Trophoblast cell (in vitro differentiated cells and primary cell): ENCODE results near the gene FBXO36.

Experiments
- DNase-seq, 2 donors: peaks; one replicate each; pipeline ENCODE4 v3.0.0-alpha.2; 2016
- H2AFZ ChIP-seq: 2 replicates; pipeline ENCODE4 v1.6.1; 2013; ENCODE audit warnings: low read length, moderate library complexity, mild to moderate bottlenecking; ENCODE audit not compliant: insufficient read depth, poor library complexity
- H2AK5ac ChIP-seq: 2 replicates; pipeline ENCODE4 v1.6.1; 2013; ENCODE audit warnings: mild to moderate bottlenecking, low read length
- H2BK120ac ChIP-seq: 2 replicates; pipeline ENCODE4 v1.6.1; 2013; ENCODE audit warnings: low read length, mild to moderate bottlenecking, moderate library complexity; ENCODE audit not compliant: insufficient read depth, poor library complexity
- H2BK12ac ChIP-seq: 2 replicates; pipeline ENCODE4 v1.6.1; 2013; ENCODE audit warnings: mild to moderate bottlenecking, low read length, moderate library complexity
- H2BK5ac ChIP-seq: 2 replicates; pipeline ENCODE4 v1.6.1; 2013; ENCODE audit warnings: low read length, low read depth, moderate library complexity, mild to moderate bottlenecking; ENCODE audit not compliant: poor library complexity
- H3K14ac ChIP-seq: 2 replicates; pipeline ENCODE4 v1.6.1; 2013; ENCODE audit warnings: mild to moderate bottlenecking, low read length
- H3K18ac ChIP-seq: 2 replicates; pipeline ENCODE4 v1.6.1; 2013; ENCODE audit warnings: mild to moderate bottlenecking, low read length
- H3K23ac ChIP-seq: 2 replicates; pipeline ENCODE4 v1.6.1; 2013; ENCODE audit warnings: low read length
- H3K27ac ChIP-seq: 2 replicates; pipeline ENCODE4 v1.5.1; 2013; ENCODE audit warnings: low read depth, mild to moderate bottlenecking, inconsistent platforms, low read length, moderate library complexity
- H3K27me3 ChIP-seq: 2 replicates; pipeline ENCODE4 v1.6.1; 2013; ENCODE audit warnings: inconsistent platforms, mild to moderate bottlenecking, low read length, moderate library complexity; ENCODE audit not compliant: insufficient read depth
- H3K36me3 ChIP-seq, 2 experiments: 1 replicate in 1 of 2; 2 replicates in 1 of 2; pipeline ENCODE4 v1.6.1; 2013; ENCODE audit warnings: low read length in 2 of 2, mild to moderate bottlenecking in 2 of 2, moderate library complexity in 1 of 2; ENCODE audit not compliant: insufficient read depth in 2 of 2, control insufficient read depth in 1 of 2
- H3K4ac ChIP-seq: 2 replicates; pipeline ENCODE4 v1.6.1; 2013; ENCODE audit warnings: low read depth, mild to moderate bottlenecking, low read length, moderate library complexity
- H3K4me1 ChIP-seq, 2 experiments: 1 replicate in 1 of 2; 2 replicates in 1 of 2; pipeline ENCODE4 v1.6.1; 2013; ENCODE audit warnings: low read length in 2 of 2, mild to moderate bottlenecking in 2 of 2, moderate library complexity in 1 of 2; ENCODE audit not compliant: insufficient read depth in 2 of 2, control insufficient read depth in 1 of 2
- H3K4me2 ChIP-seq: 2 replicates; pipeline ENCODE4 v1.6.1; 2013; ENCODE audit warnings: inconsistent platforms, mild to moderate bottlenecking, low read length, moderate library complexity
- H3K4me3 ChIP-seq: 2 replicates; pipeline ENCODE4 v1.5.1; 2013; ENCODE audit warnings: mild to moderate bottlenecking, low read depth, low read length, inconsistent platforms
- H3K79me1 ChIP-seq: one replicate; pipeline ENCODE4 v1.6.1; 2013; ENCODE audit warnings: low read length
- H3K79me2 ChIP-seq: 2 replicates; pipeline ENCODE4 v1.6.1; 2013; ENCODE audit warnings: low read length, mild to moderate bottlenecking; ENCODE audit not compliant: control insufficient read depth, insufficient read depth, poor library complexity
- H3K9ac ChIP-seq: 2 replicates; pipeline ENCODE4 v1.6.1; 2013; ENCODE audit warnings: mild to moderate bottlenecking, low read length
- H3K9me3 ChIP-seq: 2 replicates; pipeline ENCODE4 v1.6.1; 2013; ENCODE audit warnings: low read depth, mild to moderate bottlenecking, control low read depth, inconsistent platforms, low read length; ENCODE audit not compliant: insufficient read depth
- H4K12ac ChIP-seq: 2 replicates; pipeline ENCODE4 v1.6.1; 2013; ENCODE audit warnings: low read depth, mild to moderate bottlenecking, low read length, moderate library complexity
- H4K8ac ChIP-seq: 2 replicates; pipeline ENCODE4 v1.6.1; 2013; ENCODE audit warnings: low read depth, mild to moderate bottlenecking, low read length, moderate library complexity
- H4K91ac ChIP-seq: one replicate; pipeline ENCODE4 v1.6.1; 2013; ENCODE audit warnings: low read depth, mild to moderate bottlenecking, low read length, moderate library complexity
- WGBS: extraction: QIAGEN DNeasy Blood & Tissue Kit; methylation state at CpG from one replicate; pipeline ENCODE4 v1.1.7; 2013; ENCODE audit warnings: missing lambda C conversion rate; ENCODE audit not compliant: insufficient read length, insufficient coverage; ENCODE audit errors: extremely low coverage; 5-methylcytosine and 5-hydroxymethylcytosine counted together

FBXO36 gene

DNA sequence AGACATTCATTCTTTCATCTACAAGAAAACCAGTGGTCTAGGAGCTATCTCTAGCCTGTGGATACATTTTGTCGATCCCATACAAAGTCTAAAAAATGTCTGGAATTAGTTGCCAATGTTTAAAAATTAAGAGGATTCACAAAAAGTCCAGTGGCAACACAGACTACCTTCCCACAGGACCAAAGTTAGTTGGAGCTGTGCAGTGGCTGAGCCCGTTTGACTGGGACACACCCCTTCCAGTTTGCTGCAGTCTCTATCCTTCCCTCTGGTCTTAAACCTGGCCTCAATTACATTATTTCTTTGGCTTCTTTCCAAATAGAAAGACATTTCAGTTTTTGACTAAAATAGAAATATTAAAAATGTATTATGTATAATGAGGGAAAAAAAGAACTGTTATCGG, 127.8 kb downstream of the FBXO36 start:
- Histone ChIP-seq H2BK5ac (no peak overlapping the region), H3K9ac (no peak overlapping the region), H3K36me3 (no peaks in the 10 kb centered on the region), H3K4me1 (no peaks in the 10 kb centered on the region), H2BK12ac (no peak overlapping the region), H3K9me3 (peaks cover 2% of the 10 kb centered on the region), H4K8ac (no peak overlapping the region), H3K18ac (no peak overlapping the region), H4K91ac (no peak overlapping the region), H3K14ac (no peak overlapping the region), H3K27me3 (no peaks in the 10 kb centered on the region), H3K27ac (no peak overlapping the region), H2AFZ (no peak overlapping the region), H3K4ac (no peak overlapping the region), H3K4me2 (no peak overlapping the region), H3K79me2 (no peaks in the 10 kb centered on the region), H2BK120ac (no peak overlapping the region), H3K79me1 (no peaks in the 10 kb centered on the region), H3K23ac (no peak overlapping the region), H3K4me3 (no peak overlapping the region), H4K12ac (no peak overlapping the region), H2AK5ac (no peak overlapping the region)
- WGBS = no CpG with 5 or more reads among the region's 3 CpGs
- no peak for DNase-seq

DNA sequence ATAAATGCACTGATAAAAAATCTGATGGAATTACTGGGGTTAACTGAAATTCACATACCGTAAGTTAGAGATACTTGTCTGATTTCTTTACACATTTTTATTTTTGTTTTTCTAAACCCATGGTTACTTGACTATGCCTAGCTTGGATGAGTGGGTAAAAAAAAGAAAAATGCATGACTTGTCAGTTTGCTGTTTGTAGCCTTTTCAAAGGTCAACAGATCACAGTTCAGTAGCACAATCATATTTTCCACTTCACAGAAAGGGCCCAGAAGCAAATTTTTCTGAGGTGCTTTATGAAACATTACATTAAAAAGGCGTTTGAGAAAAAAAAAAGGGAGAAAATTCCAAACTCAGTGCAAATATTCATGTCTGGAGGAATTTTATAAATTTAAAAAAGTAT, 130.0 kb downstream of the FBXO36 start:
- Histone ChIP-seq H3K4me2 (no peak overlapping the region), H2BK12ac (no peak overlapping the region), H3K9ac (no peak overlapping the region), H3K27ac (no peak overlapping the region), H3K14ac (no peak overlapping the region), H3K79me2 (no peaks in the 10 kb centered on the region), H4K8ac (no peak overlapping the region), H4K91ac (no peak overlapping the region), H2BK5ac (no peak overlapping the region), H3K9me3 (no peaks in the 10 kb centered on the region), H3K4ac (no peak overlapping the region), H3K4me1 (no peaks in the 10 kb centered on the region), H3K4me3 (no peak overlapping the region), H3K36me3 (no peaks in the 10 kb centered on the region), H3K79me1 (no peaks in the 10 kb centered on the region), H4K12ac (no peak overlapping the region), H3K27me3 (no peaks in the 10 kb centered on the region), H2AFZ (no peak overlapping the region), H3K18ac (no peak overlapping the region), H2AK5ac (no peak overlapping the region), H2BK120ac (no peak overlapping the region), H3K23ac (no peak overlapping the region)
- no CpG with 5 or more reads among the region's 2 CpGs for WGBS
- peak in 1 of 2 donors; percentile 26 for DNase-seq

DNA sequence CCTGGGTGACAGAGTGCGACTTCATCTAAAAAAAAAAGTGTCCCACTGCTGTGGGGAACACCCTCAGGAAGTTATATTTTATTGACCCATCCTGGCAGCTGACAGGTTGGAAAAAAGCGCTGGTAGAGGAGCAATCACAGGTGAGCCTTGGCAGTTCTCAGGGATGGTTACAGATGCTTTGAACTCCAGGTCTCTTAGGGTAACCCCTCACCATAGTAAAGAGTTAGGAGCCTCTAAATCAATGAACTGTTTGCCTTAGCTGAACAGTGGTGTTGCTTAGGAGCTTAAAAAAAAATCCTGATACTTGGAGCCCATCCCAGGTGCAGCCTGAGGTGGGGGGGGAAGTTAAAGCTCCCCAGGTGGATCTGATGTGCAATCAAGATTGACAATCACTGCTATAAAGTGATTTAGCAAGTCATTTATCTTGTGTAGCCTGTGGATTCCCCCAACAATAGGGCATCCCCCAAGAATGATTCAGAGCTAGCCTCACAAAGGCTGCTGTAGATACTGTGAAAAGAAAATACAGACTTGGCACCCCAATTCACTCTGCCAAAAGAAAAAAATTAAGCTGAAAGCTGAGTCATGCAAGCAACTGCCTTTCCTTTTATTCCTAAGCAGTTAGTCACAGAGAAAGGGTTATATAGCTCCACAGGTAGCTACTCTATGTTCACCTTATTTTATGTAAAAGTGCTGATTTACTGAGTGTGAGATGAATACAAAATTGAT, 131.6 kb downstream of the FBXO36 start:
- H4K91ac ChIP-seq = no peak overlapping the region
- H4K12ac ChIP-seq = no peak overlapping the region
- no peak overlapping the region for H2BK12ac ChIP-seq
- H3K23ac ChIP-seq = no peak overlapping the region
- H3K27ac ChIP-seq = no peak overlapping the region
- no peaks in the 10 kb centered on the region for H3K4me1 ChIP-seq
- no peaks in the 10 kb centered on the region for H3K27me3 ChIP-seq
- no peak overlapping the region for H3K18ac ChIP-seq
- no peaks in the 10 kb centered on the region for H3K79me2 ChIP-seq
- no peak overlapping the region for H3K4me2 ChIP-seq
- H2BK5ac ChIP-seq = no peak overlapping the region
- no CpG with 5 or more reads among the region's 2 CpGs for WGBS
- no peak overlapping the region for H3K14ac ChIP-seq
- no peak overlapping the region for H3K4ac ChIP-seq
- H3K9me3 ChIP-seq = peaks cover under 1% of the 10 kb centered on the region
- H3K36me3 ChIP-seq = no peaks in the 10 kb centered on the region
- H4K8ac ChIP-seq = no peak overlapping the region
- H2AK5ac ChIP-seq = no peak overlapping the region
- H2AFZ ChIP-seq = no peak overlapping the region
- H3K4me3 ChIP-seq = no peak overlapping the region
- DNase-seq = peak in 1 of 2 donors; percentile 4
- H3K79me1 ChIP-seq = no peaks in the 10 kb centered on the region
- H2BK120ac ChIP-seq = no peak overlapping the region
- H3K9ac ChIP-seq = no peak overlapping the region

DNA sequence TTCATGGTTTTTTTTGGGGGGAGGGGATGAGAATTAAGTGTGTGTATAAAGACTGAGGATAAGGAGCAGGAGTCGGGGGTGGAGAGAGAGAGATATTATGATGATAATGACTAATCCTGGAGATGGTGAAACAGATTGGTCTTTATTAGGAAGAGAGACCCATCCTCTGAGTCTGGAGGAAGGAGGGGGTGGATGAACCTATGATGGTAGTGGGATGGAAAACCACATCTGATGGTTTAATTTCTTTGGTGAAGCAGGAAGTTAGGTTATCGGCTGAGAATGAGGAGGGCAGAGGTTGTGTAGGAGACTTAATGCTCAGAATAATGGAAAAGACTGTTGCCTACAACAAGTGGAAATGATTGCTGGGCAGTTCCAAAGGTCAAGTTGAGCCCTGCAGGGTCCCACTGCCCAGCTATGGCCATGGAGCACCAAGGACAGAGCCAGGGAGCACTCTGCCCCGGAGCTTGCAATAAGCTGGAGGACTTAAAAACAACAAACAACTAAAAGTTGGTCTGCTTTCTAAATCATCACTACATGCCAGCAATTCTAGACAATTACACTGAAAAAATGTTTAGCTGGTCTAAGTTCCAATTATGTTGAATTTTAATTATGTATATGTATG, 138.5 kb downstream of the FBXO36 start:
- Histone ChIP-seq H3K27ac (no peak overlapping the region), H3K4me1 (no peaks in the 10 kb centered on the region), H3K14ac (no peak overlapping the region), H2AFZ (no peak overlapping the region), H3K79me2 (no peaks in the 10 kb centered on the region), H3K4me3 (no peak overlapping the region), H2AK5ac (no peak overlapping the region), H4K91ac (no peak overlapping the region), H4K8ac (no peak overlapping the region), H3K23ac (no peak overlapping the region), H3K9me3 (peaks cover 2% of the 10 kb centered on the region), H3K4ac (no peak overlapping the region), H2BK5ac (no peak overlapping the region), H2BK120ac (no peak overlapping the region), H3K27me3 (no peaks in the 10 kb centered on the region), H3K4me2 (no peak overlapping the region), H3K9ac (no peak overlapping the region), H3K79me1 (no peaks in the 10 kb centered on the region), H2BK12ac (no peak overlapping the region), H3K18ac (no peak overlapping the region), H4K12ac (no peak overlapping the region), H3K36me3 (no peaks in the 10 kb centered on the region)
- no peak for DNase-seq
- WGBS = 100% methylated on average over 1 of the region's 3 CpGs
